ENCODE data around the gene IL31.
"Not testable (repeated sequence)": the region's sequence is repeated elsewhere in the genome, so short reads cannot be mapped to it uniquely, and the experiment has no call there.

The IL31 gene

GRCh38 chr12:122174155-122174845 is at the start of gene IL31:
TSS of gene IL31 (minus strand) at chr12:122174221. CDS start at chr12:122174172, 49 bp downstream.
- no peak for DNase-seq (ENCODE audit: low spot score)

DNA sequence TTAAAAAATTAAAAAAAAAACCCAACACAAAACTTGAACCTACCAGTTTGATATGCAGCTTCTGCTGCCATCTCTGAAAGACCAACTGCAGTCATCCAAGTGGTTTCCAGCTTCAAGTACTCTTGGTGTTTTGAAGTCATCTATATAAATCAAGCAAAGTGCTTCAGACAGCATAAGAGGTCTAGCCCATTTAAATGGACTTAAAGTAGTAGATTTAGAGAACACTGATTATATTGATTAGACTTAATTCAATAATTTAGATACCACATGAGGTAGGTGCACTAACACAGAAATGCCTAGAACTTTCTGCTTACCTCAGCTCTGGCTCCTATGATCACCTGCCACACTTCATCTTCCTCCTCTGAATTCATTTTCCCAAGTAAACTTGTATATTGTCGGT is 42.4 kb upstream of the IL31 start:
- DNase-seq (ENCODE audit: low spot score): no peak

- DNase-seq (ENCODE audit: low spot score): no peak
Measured at GRCh38 chr12:122215771-122216170, 41.8 kb upstream of the IL31 start.

DNA sequence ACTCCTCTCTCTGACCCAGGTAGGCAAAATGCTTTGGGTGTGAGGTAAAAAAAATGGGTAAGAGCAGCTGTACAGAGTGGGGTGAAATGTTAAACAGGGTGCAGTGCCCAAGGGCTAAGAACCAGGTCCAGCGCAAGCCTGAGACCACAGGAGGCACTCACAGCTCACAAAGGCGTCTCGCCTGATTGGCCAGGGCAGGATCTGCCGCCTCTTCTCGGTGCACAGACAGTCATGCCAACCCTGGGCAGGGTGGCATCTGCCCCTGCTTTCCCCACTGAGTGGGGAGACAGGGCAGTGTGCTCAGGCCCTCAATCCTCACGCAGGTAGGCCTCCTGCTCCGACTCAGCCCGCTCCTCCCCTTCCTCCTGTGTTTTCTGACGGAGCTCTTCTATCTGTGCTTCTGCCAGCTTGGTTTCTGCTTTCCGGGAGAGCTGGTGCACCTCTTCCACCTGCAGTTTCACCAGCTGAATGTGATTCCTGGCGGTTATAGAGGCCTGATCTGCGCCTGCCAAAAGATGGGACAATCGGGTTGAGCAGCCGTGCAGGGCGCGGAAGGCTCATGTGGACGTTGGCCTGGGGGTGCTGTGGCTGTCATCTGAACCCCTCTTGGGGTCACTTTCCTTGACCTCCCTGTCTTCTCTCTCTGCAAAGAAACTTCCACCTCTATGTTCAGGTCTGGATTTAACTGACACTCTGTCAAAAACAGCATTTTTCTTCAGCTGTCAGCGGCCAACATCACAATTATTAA is 34.2 kb upstream of the IL31 start:
- no peak for DNase-seq (ENCODE audit: low spot score)

- no peak for DNase-seq (ENCODE audit: low spot score)
Measured at GRCh38 chr12:122207391-122207790, 33.4 kb upstream of the IL31 start.

DNA sequence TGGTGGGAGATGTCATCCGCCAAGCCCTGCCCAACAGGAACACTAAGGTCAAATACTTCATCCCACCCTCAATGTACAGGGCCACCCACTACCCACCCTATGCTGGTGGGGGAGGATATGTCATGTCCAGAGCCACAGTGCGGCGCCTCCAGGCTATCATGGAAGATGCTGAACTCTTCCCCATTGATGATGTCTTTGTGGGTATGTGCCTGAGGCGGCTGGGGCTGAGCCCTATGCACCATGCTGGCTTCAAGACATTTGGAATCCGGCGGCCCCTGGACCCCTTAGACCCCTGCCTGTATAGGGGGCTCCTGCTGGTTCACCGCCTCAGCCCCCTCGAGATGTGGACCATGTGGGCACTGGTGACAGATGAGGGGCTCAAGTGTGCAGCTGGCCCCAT is 33.0 kb upstream of the IL31 start:
- DNase-seq (ENCODE audit: low spot score): no peak

DNA sequence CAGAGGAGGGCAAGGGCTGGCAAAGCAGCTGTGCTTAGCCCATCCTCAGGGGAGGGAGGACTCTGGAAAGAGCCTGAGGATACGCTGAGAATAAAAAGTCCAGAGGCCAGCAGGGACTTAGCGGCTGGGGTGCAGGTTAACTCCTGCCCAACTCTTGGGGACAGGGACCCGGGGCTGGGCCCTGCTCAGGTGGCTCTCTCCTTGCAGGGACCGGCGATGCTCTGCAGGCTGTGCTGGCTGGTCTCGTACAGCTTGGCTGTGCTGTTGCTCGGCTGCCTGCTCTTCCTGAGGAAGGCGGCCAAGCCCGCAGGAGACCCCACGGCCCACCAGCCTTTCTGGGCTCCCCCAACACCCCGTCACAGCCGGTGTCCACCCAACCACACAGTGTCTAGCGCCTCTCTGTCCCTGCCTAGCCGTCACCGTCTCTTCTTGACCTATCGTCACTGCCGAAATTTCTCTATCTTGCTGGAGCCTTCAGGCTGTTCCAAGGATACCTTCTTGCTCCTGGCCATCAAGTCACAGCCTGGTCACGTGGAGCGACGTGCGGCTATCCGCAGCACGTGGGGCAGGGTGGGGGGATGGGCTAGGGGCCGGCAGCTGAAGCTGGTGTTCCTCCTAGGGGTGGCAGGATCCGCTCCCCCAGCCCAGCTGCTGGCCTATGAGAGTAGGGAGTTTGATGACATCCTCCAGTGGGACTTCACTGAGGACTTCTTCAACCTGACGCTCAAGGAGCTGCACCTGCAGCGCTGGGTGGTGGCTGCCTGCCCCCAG is 32.3 kb upstream of the IL31 start:
- DNase-seq (ENCODE audit: low spot score): no peak

DNA sequence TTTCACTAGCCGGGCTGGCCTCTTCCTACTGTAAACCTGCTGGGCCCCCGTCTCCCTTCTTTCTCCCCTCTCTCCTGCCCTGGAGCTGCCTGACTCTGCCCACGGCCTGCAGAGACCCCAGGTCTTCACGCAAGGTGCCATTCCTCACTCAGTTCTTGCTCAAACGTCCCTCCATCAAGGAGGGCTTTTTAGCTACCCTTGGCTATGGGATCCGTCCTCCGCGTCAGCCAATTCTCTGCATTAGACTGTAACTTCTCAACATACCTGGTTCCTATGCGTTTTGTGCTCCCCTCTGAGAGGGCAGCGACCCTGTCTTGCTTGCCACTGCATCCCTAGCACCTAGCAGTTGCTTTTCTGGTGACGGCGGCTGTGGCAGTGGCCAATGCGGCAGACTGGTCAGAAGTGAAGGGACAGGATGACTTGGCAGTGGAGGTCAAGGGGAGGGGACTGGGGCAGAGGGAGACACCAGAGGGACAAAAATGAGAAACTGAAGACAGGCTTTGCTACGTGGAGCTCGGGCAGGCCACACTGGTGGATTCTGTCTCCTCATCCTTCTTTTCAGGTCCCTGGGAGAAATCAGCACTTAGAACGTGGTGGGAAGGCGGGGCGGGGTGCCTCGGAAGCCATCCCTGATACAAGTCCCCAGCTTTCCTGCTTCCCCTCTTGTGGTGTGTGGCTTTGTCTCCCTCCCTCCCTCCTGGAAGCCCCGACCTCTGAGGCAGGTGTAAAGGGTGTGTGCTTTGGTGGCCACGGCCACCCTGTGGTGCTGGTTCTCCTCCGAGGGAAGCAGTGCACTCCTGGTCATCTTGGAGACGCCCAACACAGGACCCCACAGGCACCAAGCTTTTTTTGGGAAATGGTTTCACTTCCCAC is 31.3 kb upstream of the IL31 start:
- DNase-seq (ENCODE audit: low spot score): no peak

DNA sequence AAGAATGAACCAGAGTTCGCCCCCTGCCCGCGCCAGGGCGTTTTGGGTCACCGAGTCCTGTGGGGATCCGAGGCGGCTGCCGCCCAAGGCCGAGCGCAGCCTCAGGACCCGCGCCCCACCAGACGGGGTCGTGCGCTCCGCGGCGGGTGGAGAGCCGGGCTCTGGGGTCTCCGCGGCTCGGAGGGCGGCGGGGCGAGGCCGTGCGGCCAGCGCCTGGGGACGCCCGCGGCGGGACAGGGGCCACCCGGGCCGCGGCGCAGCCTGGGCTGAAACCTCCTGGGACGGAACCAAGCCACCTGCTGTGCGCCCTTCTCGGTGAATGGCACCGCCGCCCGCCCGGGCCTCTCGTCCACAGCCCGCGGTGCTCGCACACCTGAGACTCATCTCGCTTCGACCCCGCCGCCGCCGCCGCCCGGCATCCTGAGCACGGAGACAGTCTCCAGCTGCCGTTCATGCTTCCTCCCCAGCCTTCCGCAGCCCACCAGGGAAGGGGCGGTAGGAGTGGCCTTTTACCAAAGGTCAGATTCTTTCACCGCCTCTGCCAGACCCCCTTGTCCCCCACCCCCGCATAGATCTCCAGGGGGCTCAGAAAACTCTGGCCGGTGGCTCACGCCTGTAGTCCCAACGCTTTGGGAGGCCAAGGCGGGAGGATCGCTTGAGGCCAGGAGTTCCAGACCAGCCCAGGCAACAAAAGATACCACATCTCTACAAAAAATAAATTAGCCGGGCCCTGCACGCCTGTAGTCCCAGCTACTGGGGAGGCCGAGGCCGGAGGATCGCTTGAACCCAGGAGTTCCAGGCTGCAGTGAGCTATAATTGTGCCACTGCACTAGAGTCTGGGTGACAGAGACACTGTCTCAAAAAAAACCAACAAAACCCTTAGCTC is 30.4 kb upstream of the IL31 start:
- DNase-seq (ENCODE audit: low spot score): no peak

GRCh38 chr12:122203301-122204166 is 29.5 kb upstream of the IL31 start, which contains the start of gene B3GNT4:
TSS of gene B3GNT4 (plus strand) at chr12:122203709. CDS start at chr12:122204619, 910 bp downstream.
- no peak for DNase-seq (ENCODE audit: low spot score)

DNA sequence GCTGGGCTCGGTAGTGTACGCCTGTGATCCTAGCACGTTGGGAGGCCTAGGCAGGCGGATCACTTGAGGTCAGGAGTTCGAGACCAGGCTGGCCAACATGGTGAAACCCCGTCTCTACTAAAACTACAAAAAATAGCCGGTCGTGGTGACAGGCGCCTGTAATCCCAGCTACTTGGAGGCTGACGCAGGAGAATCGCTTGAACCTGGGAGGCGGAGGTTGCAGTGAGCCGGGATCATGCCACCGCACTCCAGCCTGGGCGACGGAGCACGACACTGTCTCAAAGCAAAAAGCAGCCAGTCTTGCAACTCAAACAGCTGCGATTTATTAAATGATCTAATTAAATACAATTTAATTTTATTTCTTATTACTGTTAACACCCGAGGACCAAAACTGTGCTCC is 28.8 kb upstream of the IL31 start:
- DNase-seq (ENCODE audit: low spot score): not testable (repeated sequence)

DNA sequence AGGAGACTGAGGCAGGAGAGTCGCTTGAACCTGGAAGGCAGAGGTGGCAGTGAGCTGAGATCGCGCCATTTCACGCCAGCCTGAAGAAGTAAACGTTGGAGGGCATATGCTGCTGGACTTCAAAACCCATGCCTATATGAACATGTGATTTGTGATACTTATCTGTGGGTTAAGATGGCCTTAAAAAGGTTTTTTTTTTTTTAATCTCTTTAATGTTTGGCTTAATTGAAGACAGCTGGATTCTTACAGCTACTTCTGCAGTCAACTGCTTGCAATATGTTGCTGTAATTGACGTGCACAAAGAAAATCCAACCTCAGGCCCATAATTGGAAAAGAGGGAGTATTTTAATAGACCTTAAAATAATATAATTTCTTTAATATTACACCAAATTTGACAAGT is 28.0 kb upstream of the IL31 start:
- DNase-seq (ENCODE audit: low spot score): no peak

GRCh38 chr12:122201381-122201780 is 27.4 kb upstream of the IL31 start:
- DNase-seq (ENCODE audit: low spot score): no peak

GRCh38 chr12:122200541-122201175 is 26.6 kb upstream of the IL31 start:
- no peak for DNase-seq (ENCODE audit: low spot score)

- DNase-seq (ENCODE audit: low spot score): no peak
Measured at GRCh38 chr12:122199484-122200355, 25.7 kb upstream of the IL31 start.

- no peak for DNase-seq (ENCODE audit: low spot score)
Measured at GRCh38 chr12:122197612-122197966, 23.6 kb upstream of the IL31 start.

- no peak for DNase-seq (ENCODE audit: low spot score)
Measured at GRCh38 chr12:122195405-122195804, 21.4 kb upstream of the IL31 start.

DNA sequence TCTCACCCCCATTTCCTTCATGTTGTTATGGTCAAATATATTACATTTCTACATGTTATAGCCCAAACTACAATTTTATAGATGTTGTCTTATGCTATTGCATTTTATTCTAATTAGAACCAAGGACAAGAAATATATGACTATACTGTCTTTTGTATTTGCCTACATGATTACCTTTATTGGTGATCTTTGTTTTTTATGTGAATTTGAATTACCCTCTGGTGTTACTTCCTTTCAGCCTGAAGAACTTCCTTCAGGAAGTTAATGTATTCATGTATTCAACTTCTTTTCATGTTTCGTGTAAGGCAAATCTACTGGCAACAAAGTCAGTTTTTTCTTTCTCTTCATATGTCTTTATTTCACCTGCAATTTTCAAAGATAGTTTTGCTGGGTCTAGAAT is 20.8 kb upstream of the IL31 start:
- no peak for DNase-seq (ENCODE audit: low spot score)

Measured in hematopoietic multipotent progenitor cell treated with erythropoietin and hydrocortisone succinate and interleukin-3 and kit ligand, for 17 days (in vitro differentiated cells).